Medulla oblongata (tissue), 1 donor: ENCODE data around the gene FAM162A.
"Not testable (repeated sequence)": the region's sequence is repeated elsewhere in the genome, so short reads cannot be mapped to it uniquely, and the experiment has no call there.

Experiments used
- DNase-seq: peaks from one replicate; pipeline ENCODE4 v3.0.0-alpha.2; 2015; ENCODE audit errors: extremely low spot score

The FAM162A gene

DNA sequence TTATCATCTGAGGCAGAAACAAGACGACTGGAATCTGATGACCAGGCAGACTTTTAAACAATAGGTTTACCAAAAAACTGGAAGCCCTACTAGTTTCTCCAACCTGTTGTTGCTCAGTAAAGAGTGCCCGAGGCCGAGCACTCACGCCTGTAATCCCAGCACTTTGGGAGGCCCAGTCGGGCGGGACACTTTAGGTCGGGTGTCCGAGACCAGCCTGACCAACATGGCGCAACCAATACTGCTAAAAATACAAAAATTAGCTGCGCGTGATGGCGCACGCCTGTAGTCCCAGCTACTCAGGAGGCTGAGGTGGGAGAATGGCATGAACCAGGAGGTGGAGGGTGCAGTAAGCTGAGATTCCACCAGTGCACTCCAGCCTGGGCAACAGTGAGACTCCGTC is 33.0 kb downstream of the FAM162A start:
- no peak for DNase-seq

DNA sequence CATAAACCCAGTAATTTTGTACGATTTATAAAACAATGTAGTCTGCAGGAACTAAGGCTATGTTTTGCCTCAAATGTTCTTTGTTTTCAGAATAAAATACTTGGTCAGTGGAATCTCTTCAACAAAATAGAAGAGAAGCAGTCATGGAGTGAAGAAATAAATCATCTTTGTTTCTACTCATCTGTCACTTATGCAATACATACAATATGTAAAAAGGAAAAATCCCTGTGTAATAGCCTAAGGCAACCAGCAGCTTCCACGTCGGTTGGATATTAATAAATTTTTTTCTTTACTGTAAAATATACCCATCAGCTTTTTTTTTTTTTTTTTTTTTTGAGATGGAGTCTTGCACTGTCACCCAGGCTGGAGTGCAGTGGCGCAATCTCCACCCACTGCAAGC is 37.1 kb downstream of the FAM162A start:
- no peak for DNase-seq

DNA sequence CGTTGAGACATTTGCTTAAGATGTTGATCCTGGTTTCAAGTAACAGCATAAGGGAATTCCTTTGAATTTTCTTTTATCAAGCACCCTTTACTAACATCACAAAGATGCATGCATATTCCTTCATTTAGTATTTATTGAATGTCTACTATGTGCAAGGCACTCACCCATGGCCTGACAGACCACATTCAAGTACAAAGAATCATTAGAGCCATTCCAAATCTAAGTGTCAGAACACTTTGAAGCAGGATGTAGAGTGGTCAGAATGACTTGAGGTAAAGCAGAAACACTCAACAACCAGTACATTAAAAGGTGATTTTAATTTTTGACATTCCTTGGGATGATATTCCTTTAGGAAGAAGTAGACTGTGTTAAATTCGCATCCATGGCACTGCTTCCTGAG is 37.9 kb downstream of the FAM162A start:
- no peak for DNase-seq

DNA sequence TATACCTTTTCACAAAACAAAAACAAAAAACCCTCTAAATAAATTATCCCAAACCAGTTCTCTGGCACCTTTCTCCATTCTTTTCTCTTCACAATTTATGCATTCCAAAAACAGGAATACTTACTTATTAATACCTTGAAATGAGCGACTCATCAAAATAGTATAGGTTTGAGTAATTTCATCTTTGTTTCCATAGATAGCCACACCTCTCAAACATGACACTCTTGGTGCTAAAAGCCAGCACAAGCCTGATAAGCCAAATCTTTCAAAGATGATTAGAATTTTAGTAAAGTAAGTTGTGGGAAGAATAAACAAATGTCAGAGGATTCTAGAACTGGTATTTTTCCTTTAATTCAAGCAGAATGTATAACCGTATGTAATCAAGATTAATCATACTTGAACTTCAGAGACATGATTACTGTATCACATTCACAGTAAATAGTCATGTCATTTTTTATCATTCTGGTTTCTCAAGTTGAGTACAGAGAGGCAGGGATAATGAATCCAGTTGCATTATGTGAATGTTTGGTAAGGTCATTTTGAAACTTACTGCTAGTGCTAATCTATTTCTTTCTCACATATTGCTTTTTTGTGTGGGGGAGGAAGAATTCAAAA is 44.0 kb downstream of the FAM162A start:
- no peak for DNase-seq

DNA sequence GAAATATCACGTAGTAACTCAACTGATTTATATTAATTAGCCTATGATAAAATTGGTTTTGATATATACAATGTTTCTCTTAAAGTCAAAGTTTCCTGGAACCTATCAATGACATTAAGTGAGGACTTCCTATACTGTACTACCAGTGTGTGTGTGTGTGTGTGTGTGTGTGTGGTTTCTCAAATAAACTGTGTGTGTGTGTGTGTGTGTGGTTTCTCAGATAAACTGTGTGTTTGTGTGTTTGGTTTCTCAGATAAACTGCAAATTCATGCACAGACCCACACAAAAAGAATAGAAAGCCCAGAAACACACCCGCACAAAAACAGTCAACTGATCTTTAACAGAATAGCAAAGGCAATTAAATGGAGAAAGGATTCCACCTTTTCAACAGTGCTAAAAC is 46.4 kb downstream of the FAM162A start:
- no peak for DNase-seq

DNA sequence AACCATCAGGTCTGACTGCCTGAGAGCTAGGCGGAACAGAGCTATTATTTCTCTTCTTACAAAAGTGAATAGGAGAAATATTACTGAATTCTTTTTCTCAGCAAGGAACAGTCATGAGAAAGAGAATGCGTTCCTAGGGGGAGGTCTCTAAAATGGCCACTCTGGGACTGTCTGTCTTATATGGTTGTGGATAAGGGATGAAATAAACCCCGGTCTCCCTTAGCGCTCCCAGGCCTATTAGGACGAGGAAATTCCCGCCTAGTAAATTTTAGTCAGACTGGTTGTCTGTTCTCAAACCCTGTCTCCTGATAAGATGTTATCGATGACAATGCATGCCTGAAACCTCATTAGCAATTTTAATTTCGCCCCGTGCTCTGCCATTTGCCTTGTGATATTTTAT is 52.0 kb downstream of the FAM162A start:
- DNase-seq: no peak

DNA sequence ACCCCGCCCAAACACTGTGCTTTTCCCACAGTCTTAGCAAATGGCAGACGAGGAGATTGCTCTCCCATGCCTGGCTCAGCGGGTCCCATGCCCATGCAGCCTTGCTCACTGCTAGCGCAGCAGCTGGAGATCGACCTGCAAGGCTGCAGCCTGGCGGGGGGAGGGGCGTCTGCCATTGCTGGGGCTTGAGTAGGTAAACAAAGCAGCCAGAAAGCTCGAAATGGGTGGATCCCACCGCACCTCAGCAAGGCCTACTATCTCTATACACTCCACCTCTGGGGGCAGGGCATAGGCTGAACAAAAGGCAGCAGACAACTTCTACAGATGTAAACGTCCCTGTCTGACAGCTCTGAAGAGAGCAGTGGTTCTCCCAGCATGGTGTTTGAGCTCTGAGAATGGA is 59.1 kb downstream of the FAM162A start:
- DNase-seq: no peak

DNA sequence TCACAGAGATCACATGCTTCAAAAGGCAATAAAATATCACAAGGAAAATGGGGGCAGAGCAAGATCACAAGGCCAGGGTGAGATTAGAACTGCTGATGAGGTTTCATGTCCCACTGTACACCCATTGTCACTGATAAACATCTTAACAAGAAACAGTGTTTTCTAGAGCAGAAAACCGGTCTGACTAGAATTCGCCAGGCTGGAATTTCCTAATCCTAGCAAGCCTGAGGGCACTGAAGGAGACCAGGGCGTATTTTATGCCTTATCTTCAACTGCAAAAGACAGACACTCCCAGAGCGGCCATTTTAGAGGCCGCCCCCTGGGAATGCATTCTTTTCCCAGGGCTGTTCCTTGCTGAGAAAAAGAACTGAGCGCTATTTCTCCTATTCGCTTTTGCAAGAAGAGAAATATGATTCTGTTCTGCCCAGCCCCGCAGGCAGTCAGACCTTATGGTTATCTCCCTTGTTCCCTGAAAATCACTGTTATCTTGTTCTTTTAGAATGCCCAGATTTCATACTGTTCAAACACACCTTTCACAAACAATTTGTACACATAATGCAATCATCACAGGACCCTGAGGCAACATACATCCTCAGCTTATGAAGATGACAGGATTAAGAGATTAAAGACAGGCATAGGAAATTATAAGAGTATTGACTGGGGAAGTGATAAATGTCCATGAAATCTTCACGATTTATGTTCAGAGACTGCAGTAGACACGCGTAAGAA is 59.9 kb downstream of the FAM162A start:
- DNase-seq: not testable (repeated sequence)

DNA sequence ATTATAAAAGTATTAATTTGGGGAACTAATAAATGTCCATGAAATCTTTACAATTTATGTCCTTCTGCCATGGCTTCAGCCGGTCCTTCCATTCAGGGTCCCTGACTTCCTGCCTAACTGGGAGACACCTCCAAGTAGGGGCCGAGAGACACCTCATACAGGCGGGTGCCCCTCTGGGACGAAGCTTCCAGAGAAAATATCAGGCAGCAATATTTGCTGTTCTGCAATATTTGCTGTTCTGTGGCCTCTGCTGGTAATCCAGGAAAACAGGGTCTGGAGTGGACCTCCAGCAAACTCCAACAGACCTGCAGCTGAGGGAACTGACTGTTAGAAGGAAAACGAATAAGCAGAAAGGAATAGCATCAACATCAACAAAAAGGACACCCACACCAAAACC is 60.5 kb downstream of the FAM162A start:
- DNase-seq: not testable (repeated sequence)

DNA sequence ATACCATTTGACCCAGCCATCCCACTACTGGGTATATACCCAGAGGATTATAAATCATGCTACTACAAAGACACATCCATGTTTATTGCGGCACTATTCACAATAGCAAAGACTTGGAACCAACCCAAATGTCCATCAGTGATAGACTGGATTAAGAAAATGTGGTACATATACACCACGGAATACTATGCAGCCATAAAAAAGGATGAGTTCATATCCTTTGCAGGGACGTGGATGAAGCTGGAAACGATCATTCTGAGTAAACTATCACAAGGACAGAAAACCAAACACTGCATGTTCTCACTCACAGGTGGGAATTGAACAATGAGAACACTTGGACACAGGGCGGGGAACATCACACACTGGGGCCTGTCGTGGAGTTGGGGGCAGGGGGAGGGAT is 64.2 kb downstream of the FAM162A start:
- not testable (repeated sequence) for DNase-seq

DNA sequence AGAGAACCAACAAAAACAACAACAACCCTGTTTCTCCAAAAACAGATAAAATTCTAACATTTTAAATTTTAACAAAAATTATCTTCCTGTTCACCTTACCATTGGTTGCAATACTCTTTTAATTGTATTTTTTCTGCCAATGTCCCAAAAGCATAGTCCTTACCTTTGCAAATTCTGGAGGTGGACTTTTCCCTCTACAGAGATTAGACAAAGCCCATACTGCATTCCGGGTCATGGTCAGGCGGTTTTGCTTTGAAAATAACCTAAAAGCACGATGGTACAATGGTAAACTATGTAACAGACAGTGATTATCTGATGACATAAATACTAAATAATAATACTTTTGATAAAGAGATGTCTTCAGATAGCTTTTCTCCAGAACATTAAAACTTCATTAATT is 67.4 kb downstream of the FAM162A start:
- no peak for DNase-seq

DNA sequence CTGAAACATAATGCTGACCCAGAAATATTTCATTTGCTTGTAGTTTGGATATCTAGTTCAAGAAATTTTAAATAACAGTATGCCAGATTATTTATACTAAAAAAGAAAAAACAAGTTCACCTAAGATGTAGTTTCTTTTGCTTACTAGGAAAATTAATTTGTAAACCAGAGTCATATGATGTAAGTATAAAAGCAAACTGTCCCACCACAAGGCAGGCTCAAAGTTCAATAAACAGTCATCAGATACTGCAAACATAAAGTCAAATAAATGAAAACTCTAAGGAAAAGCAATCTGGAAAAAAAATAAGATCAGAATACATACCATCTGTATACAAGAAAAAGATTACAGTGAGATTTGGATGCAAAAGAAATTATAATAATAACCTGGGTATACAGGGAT is 72.1 kb downstream of the FAM162A start:
- DNase-seq: no peak

DNA sequence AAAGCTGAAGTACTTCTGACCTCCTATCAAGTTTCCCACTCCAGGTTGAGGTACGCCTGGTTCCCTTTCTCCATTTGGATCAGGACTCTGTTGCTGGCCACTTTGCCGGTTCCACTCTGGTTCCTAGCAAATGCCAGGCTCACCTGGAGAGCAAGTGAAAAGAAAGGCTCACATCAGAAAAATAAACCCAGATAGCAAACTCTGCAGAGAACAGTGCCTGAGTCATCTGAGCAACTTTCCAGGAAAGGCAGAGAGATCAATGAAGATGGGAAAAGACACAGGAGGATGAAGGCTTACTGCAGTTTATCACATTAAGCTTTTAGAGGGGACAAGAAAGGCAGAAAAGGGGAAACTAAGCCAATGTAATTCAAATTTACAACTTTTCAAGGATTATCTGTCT is 73.7 kb downstream of the FAM162A start:
- DNase-seq: no peak

DNA sequence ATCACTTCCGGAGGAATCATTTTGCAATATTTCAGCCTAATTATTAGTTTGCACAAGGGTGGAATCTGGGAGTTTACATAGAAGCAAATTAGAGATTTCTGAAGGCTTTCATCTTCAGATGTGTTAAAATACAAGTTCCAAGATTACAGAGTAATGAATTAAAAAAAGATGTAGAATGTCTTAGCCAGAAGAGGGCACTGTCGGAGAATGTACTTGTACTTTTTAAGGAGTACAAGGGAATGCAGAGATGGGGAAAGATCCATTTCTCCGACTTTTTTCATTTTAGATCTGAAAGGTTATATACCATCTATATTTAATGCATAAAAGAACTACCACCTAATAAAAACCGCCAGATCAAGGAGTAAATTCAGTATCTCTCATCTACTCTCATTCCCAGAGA is 75.0 kb downstream of the FAM162A start:
- peak; percentile 23 for DNase-seq

DNA sequence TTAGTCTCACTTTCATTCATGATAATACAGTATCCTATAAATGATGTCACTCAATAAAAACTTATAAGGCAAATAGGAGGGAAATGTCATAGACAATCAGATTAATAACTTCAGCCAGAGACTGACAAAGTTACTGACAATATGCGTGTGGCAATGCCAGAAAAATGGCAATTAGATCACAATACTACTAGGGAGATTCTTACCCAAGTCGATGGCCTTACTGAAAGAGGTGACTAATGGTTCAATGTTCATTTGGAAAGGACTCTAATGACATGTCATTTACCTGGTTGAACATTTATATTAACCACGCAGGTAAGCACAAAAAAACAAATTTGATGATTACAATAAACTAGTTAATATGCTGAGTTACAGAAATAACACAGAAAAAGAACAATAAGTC is 77.8 kb downstream of the FAM162A start:
- no peak for DNase-seq
